Chondrocyte (in vitro differentiated cells): ENCODE results near the gene AHDC1. TPM values are rescaled to one million over a fixed set of nuclear protein-coding genes. Genes with fewer than 3 reads are reported as not detected.

Source experiments
- DNase-seq: peaks from one replicate; pipeline ENCODE4 v3.0.0; 2021; ENCODE audit warnings: mixed read lengths, low spot score
- H3K27ac Mint-ChIP-seq: one replicate; pipeline ENCODE4 v1.8.0; 2021; ENCODE audit warnings: mild to moderate bottlenecking, moderate library complexity, mixed read lengths; ENCODE audit not compliant: unreplicated experiment
- H3K27me3 Mint-ChIP-seq: 2 replicates; pipeline ENCODE4 v1.8.0; 2021; ENCODE audit warnings: low read depth, mixed read lengths
- H3K36me3 Mint-ChIP-seq: 2 replicates; pipeline ENCODE4 v1.8.0; 2021; ENCODE audit warnings: low read depth, mixed read lengths
- H3K4me1 Mint-ChIP-seq: 2 replicates; pipeline ENCODE4 v1.8.0; 2021; ENCODE audit warnings: low read depth, mild to moderate bottlenecking, mixed read lengths
- H3K4me3 Mint-ChIP-seq: one replicate; pipeline ENCODE4 v1.8.0; 2021; ENCODE audit warnings: mild to moderate bottlenecking, moderate library complexity, mixed read lengths; ENCODE audit not compliant: unreplicated experiment
- H3K9me3 Mint-ChIP-seq: 2 replicates; pipeline ENCODE4 v1.8.0; 2021; ENCODE audit warnings: low read depth, mixed read lengths
- CTCF ChIP-seq: fragments of 200-600 bp; sonication (generic); IDR thresholded peaks from 2 replicates; pipeline ENCODE4 v1.5.0; 2021; ENCODE audit warnings: antibody characterized with exemption, mild to moderate bottlenecking, moderate library complexity
- total RNA-seq: library from RNA; stranded (reverse); gene quantifications from 3 replicates; pipeline ENCODE4 v1.2.1, GENCODE V29; 2021

The AHDC1 gene
- total RNA-seq, 1 donor from 2014 or later = 61.8 TPM

- no peak for DNase-seq
- Mint-ChIP-seq H3K4me1 (peaks cover 28% of the 10 kb centered on the region), H3K9me3 (no peaks in the 10 kb centered on the region), H3K4me3 (no peak overlapping the region), H3K36me3 (no peaks in the 10 kb centered on the region), H3K27me3 (no peaks in the 10 kb centered on the region), H3K27ac (peak overlapping the region; percentile 79)
- no peak for TF ChIP-seq CTCF
Measured at GRCh38 chr1:27593678-27594563, 10.0 kb downstream of the AHDC1 start.

GRCh38 chr1:27592931-27593677 lies 10.8 kb downstream of the AHDC1 start:
- peak overlapping the region; percentile 40 for H3K4me3 Mint-ChIP-seq

GRCh38 chr1:27592232-27592930 lies 11.6 kb downstream of the AHDC1 start:
- Mint-ChIP-seq H3K4me1 (peaks cover 28% of the 10 kb centered on the region), H3K36me3 (no peaks in the 10 kb centered on the region), H3K9me3 (no peaks in the 10 kb centered on the region), H3K27me3 (no peaks in the 10 kb centered on the region), H3K4me3 (no peak overlapping the region), H3K27ac (peak overlapping the region; percentile 55)
- no peak for TF ChIP-seq CTCF
- no peak for DNase-seq

More at GRCh38 chr1:27592931-27593677, 10.8 kb downstream of the AHDC1 start:
- Mint-ChIP-seq H3K9me3 (no peaks in the 10 kb centered on the region), H3K27ac (peak overlapping the region; percentile 79), H3K27me3 (no peaks in the 10 kb centered on the region), H3K4me1 (peaks cover 28% of the 10 kb centered on the region), H3K36me3 (no peaks in the 10 kb centered on the region)
- DNase-seq = no peak
- no peak for TF ChIP-seq CTCF

- no peak for TF ChIP-seq CTCF
- no peaks in the 10 kb centered on the region for H3K36me3 Mint-ChIP-seq
Measured at GRCh38 chr1:27591622-27592021, 12.3 kb downstream of the AHDC1 start.

More at GRCh38 chr1:27591622-27592021, 12.3 kb downstream of the AHDC1 start:
- Mint-ChIP-seq H3K9me3 (no peaks in the 10 kb centered on the region), H3K4me3 (no peak overlapping the region), H3K27me3 (no peaks in the 10 kb centered on the region), H3K27ac (no peak overlapping the region), H3K4me1 (peaks cover 33% of the 10 kb centered on the region)
- no peak for DNase-seq
